ENCODE measurements around the gene BTBD19. TPM values are rescaled to one million over a fixed set of nuclear protein-coding genes. Genes with fewer than 3 reads are reported as not detected.
A peak's percentile ranks its signal among the peaks of the same experiment; 100 is the strongest.

Gene BTBD19
- total and polyA plus RNA-seq, 9 of the 15 experiments (the other 6 are each of a cell fraction or from before 2014, with no cell fraction given) = 0.22 to 2.0 (median 0.95) TPM

DNA sequence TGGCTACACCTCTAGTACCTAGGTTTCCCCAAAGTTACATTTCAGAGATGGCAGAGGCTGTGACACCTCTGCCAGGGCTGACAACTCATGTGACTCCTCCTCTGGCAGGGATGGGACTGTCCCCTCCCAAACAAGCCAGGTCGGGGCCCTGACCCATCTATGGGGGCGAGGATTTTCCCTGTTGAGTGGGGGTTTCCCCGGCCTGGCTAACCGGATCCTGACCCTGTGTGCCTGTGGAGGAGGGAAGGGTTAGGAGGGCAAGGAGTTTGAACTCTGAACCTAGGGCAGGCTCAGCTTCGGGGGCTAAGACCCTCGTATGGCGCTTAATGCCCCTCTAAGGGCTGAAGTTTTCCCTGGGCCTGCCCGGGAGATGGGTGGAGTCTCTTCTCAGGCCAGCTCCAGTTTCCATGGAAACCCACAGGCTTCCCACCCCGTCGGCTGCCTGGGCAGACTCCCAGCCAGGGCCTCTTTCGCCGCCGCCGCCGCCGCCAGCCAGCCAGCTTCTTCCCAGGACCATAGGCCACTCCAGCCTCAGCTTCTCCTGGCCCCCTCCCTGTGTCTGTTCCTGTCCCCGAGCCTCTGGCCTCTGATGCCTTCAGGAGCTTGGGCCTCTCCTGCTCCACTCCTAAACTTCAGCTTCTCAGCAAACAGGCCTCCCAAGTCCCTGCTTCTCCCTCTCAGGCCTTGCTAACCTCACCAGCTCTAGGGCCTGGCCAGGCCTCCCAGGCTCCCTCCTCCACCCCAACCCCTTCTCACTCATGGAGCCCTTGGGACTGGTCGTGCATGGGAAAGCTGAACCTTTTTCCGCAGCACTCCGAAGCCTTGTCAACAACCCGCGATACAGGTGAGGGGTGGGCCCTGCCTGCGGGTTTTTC, at the start of gene BTBD19 (continued):
- TF ChIP-seq RBBP5 (IDR thresholded peaks at IDR 0.05; ENCODE audit: borderline replicate concordance, insufficient read depth, low read length, poor library complexity, severe bottlenecking) (peak; percentile 49), CC2D1A (IDR thresholded peaks at IDR 0.05) (0 out of 2 replicates have a peak, but pooled peaks have one; percentile 5), ZNF431 (CRISPR knock-in tag; IDR thresholded peaks at IDR 0.05) (no peak), HDAC8 (tag; IDR thresholded peaks at IDR 0.05) (peak; percentile 28; the same call in 1 of the 2 replicates), KHSRP (IDR thresholded peaks at IDR 0.05) (no peak), CBX1 (IDR thresholded peaks at IDR 0.05; ENCODE audit: low read depth) (no peak), ZNF23 (CRISPR knock-in tag; IDR thresholded peaks at IDR 0.05) (peak; percentile 28; the same call in 1 of the 2 replicates), MAFG (tag; conservative IDR thresholded peaks at IDR 0.05) (no peak), BCL6 (CRISPR knock-in tag; IDR thresholded peaks at IDR 0.05) (no peak), ZNF311 (CRISPR knock-in tag; IDR thresholded peaks at IDR 0.05) (no peak; the same call in 1 of the 2 replicates), POLR2AphosphoS2 (IDR thresholded peaks at IDR 0.05; ENCODE audit: low read length) (no peak), PHF21A (IDR thresholded peaks at IDR 0.05; ENCODE audit: borderline replicate concordance, low read depth) (no peak), LCOR (CRISPR knock-in tag; IDR thresholded peaks at IDR 0.05) (no peak; the same call in 1 of the 2 replicates), CBFA2T3 (IDR thresholded peaks at IDR 0.05) (no peak), ZNF197 (CRISPR knock-in tag; IDR thresholded peaks at IDR 0.05; ENCODE audit: low read depth) (no peak), NFIX (CRISPR knock-in tag; IDR thresholded peaks at IDR 0.05; ENCODE audit: low read depth) (no peak; the same call in 1 of the 2 replicates), BRCA1 (IDR thresholded peaks at IDR 0.05) (no peak), BRCA1 (CRISPR knock-in tag; IDR thresholded peaks at IDR 0.05) (no peak), NFRKB (IDR thresholded peaks at IDR 0.05; ENCODE audit: low read depth) (peak; percentile 95), MYNN (IDR thresholded peaks at IDR 0.05) (no peak), MYNN (CRISPR knock-in tag; IDR thresholded peaks at IDR 0.05) (no peak), PTRF (tag; IDR thresholded peaks at IDR 0.05) (peak; percentile 23)
- TF ChIP-seq, protein P1, sequence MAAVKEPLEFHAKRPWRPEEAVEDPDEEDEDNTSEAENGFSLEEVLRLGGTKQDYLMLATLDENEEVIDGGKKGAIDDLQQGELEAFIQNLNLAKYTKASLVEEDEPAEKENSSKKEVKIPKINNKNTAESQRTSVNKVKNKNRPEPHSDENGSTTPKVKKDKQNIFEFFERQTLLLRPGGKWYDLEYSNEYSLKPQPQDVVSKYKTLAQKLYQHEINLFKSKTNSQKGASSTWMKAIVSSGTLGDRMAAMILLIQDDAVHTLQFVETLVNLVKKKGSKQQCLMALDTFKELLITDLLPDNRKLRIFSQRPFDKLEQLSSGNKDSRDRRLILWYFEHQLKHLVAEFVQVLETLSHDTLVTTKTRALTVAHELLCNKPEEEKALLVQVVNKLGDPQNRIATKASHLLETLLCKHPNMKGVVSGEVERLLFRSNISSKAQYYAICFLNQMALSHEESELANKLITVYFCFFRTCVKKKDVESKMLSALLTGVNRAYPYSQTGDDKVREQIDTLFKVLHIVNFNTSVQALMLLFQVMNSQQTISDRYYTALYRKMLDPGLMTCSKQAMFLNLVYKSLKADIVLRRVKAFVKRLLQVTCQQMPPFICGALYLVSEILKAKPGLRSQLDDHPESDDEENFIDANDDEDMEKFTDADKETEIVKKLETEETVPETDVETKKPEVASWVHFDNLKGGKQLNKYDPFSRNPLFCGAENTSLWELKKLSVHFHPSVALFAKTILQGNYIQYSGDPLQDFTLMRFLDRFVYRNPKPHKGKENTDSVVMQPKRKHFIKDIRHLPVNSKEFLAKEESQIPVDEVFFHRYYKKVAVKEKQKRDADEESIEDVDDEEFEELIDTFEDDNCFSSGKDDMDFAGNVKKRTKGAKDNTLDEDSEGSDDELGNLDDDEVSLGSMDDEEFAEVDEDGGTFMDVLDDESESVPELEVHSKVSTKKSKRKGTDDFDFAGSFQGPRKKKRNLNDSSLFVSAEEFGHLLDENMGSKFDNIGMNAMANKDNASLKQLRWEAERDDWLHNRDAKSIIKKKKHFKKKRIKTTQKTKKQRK (IDR thresholded peaks at IDR 0.05; ENCODE audit: borderline replicate concordance, low read depth, low read length) = no peak
- TF ChIP-seq, protein P2, sequence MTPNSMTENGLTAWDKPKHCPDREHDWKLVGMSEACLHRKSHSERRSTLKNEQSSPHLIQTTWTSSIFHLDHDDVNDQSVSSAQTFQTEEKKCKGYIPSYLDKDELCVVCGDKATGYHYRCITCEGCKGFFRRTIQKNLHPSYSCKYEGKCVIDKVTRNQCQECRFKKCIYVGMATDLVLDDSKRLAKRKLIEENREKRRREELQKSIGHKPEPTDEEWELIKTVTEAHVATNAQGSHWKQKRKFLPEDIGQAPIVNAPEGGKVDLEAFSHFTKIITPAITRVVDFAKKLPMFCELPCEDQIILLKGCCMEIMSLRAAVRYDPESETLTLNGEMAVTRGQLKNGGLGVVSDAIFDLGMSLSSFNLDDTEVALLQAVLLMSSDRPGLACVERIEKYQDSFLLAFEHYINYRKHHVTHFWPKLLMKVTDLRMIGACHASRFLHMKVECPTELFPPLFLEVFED (CRISPR knock-in tag; conservative IDR thresholded peaks at IDR 0.05) = peak; percentile 37; the same call in 1 of the 2 replicates
- TF ChIP-seq, protein P3, sequence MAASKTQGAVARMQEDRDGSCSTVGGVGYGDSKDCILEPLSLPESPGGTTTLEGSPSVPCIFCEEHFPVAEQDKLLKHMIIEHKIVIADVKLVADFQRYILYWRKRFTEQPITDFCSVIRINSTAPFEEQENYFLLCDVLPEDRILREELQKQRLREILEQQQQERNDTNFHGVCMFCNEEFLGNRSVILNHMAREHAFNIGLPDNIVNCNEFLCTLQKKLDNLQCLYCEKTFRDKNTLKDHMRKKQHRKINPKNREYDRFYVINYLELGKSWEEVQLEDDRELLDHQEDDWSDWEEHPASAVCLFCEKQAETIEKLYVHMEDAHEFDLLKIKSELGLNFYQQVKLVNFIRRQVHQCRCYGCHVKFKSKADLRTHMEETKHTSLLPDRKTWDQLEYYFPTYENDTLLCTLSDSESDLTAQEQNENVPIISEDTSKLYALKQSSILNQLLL (CRISPR knock-in tag; IDR thresholded peaks at IDR 0.05; ENCODE audit: borderline replicate concordance) = 0 out of 2 replicates have a peak, but pooled peaks have one; percentile 2

All from K562 (cell line).